Calu3 (cell line): ENCODE measurements around the gene SDR9C7. TPM values are rescaled to one million over a fixed set of nuclear protein-coding genes. Genes with fewer than 3 reads are reported as not detected.
"Not testable (repeated sequence)": the region's sequence is repeated elsewhere in the genome, so short reads cannot be mapped to it uniquely, and the experiment has no call there.

Experiments used
- BruUV-seq: library from RNA; stranded (reverse); fragments of 400-500 nt; replicated peaks from 2 replicates; lab custom pipeline; 2021; lab: Mats Ljungman, UMichigan
- CTCF ChIA-PET: fragments of 300-600 bp; sonication (Branson Sonifier 250); formaldehyde crosslinking; loops from one replicate; lab custom pipeline; 2022; ENCODE audit warnings: antibody characterized with exemption; lab: Charles Lee
- DNase-seq: peaks from one replicate; pipeline ENCODE4 v3.0.0; 2022
- H3K27ac Mint-ChIP-seq: one replicate; pipeline ENCODE4 v1.8.0; 2022; ENCODE audit warnings: mixed read lengths; ENCODE audit not compliant: unreplicated experiment
- H3K27me3 Mint-ChIP-seq: one replicate; pipeline ENCODE4 v1.8.0; 2022; ENCODE audit warnings: mixed read lengths; ENCODE audit not compliant: unreplicated experiment
- H3K36me3 Mint-ChIP-seq: one replicate; pipeline ENCODE4 v1.8.0; 2022; ENCODE audit warnings: mild to moderate bottlenecking, moderate library complexity, mixed read lengths; ENCODE audit not compliant: insufficient read depth, unreplicated experiment
- H3K4me1 Mint-ChIP-seq: one replicate; pipeline ENCODE4 v1.8.0; 2022; ENCODE audit warnings: mild to moderate bottlenecking, low read depth, mixed read lengths; ENCODE audit not compliant: unreplicated experiment
- H3K4me3 Mint-ChIP-seq: one replicate; pipeline ENCODE4 v1.8.0; 2022; ENCODE audit warnings: mild to moderate bottlenecking, low read depth, moderate library complexity, mixed read lengths; ENCODE audit not compliant: unreplicated experiment
- H3K9me3 Mint-ChIP-seq: one replicate; pipeline ENCODE4 v1.8.0; 2022; ENCODE audit warnings: low read depth, mixed read lengths; ENCODE audit not compliant: unreplicated experiment
- CTCF ChIP-seq: fragments of 200-600 bp; IDR thresholded peaks from one replicate; pipeline ENCODE4 v1.8.0; 2022; ENCODE audit warnings: antibody characterized with exemption; ENCODE audit not compliant: unreplicated experiment
- intact Hi-C: fragments of 100-400 bp; cut with micrococcal nuclease; formaldehyde crosslinking; loops from one replicate; pipeline ENCODE4 v1.10.0; 2022; ENCODE audit not compliant: unreplicated experiment
- total RNA-seq: library from RNA; stranded (reverse); gene quantifications from 2 replicates; pipeline ENCODE4 v1.2.3, GENCODE V29; 2022

Gene SDR9C7
- total RNA-seq, 1 experiment from 2014 or later: not detected

- peaks cover 6% of the 10 kb centered on the region for H3K9me3 Mint-ChIP-seq
Measured at GRCh38 chr12:56896082-56896481, 38.1 kb downstream of the SDR9C7 start.

GRCh38 chr12:56894698-56895368 lies 39.4 kb downstream of the SDR9C7 start:
- H3K4me3 Mint-ChIP-seq: no peak overlapping the region
- BruUV-seq: no TSS peak
- H3K27me3 Mint-ChIP-seq: peaks cover 49% of the 10 kb centered on the region
- TF ChIP-seq CTCF: no peak
- CTCF ChIA-PET: no interaction called here
- no peak for DNase-seq
- no peak overlapping the region for H3K27ac Mint-ChIP-seq
- H3K9me3 Mint-ChIP-seq: peaks cover 4% of the 10 kb centered on the region
- no peaks in the 10 kb centered on the region for H3K4me1 Mint-ChIP-seq
- intact Hi-C loops: no loop called here
- no peaks in the 10 kb centered on the region for H3K36me3 Mint-ChIP-seq

More at GRCh38 chr12:56896082-56896481, 38.1 kb downstream of the SDR9C7 start:
- H3K4me3 Mint-ChIP-seq: no peak overlapping the region
- intact Hi-C loops: no loop called here
- H3K36me3 Mint-ChIP-seq: no peaks in the 10 kb centered on the region
- H3K27ac Mint-ChIP-seq: no peak overlapping the region
- CTCF ChIA-PET: no interaction called here
- DNase-seq: no peak
- TF ChIP-seq CTCF: no peak
- peaks cover 36% of the 10 kb centered on the region for H3K27me3 Mint-ChIP-seq
- no TSS peak for BruUV-seq
- no peaks in the 10 kb centered on the region for H3K4me1 Mint-ChIP-seq

GRCh38 chr12:56891885-56892284 lies 42.3 kb downstream of the SDR9C7 start:
- H3K27ac Mint-ChIP-seq, H3K36me3 Mint-ChIP-seq, H3K4me1 Mint-ChIP-seq, CTCF ChIA-PET, H3K9me3 Mint-ChIP-seq, DNase-seq, intact Hi-C loops, BruUV-seq, H3K4me3 Mint-ChIP-seq: not testable (repeated sequence)
- H3K27me3 Mint-ChIP-seq: peaks cover 53% of the 10 kb centered on the region

GRCh38 chr12:56886319-56886718 lies 47.9 kb downstream of the SDR9C7 start:
- H3K36me3 Mint-ChIP-seq: no peaks in the 10 kb centered on the region
- peaks cover 76% of the 10 kb centered on the region for H3K27me3 Mint-ChIP-seq
- CTCF ChIA-PET: no interaction called here
- no peak for TF ChIP-seq CTCF
- intact Hi-C loops: no loop called here
- peaks cover 8% of the 10 kb centered on the region for H3K9me3 Mint-ChIP-seq
- BruUV-seq: no TSS peak
- DNase-seq: no peak
- H3K4me3 Mint-ChIP-seq: no peak overlapping the region
- peaks cover 5% of the 10 kb centered on the region for H3K4me1 Mint-ChIP-seq
- H3K27ac Mint-ChIP-seq: no peak overlapping the region

GRCh38 chr12:56885316-56885715 lies 48.9 kb downstream of the SDR9C7 start:
- Mint-ChIP-seq H3K27ac (no peak overlapping the region), H3K4me3 (no peak overlapping the region), H3K9me3 (peaks cover 8% of the 10 kb centered on the region), H3K36me3 (no peaks in the 10 kb centered on the region), H3K27me3 (peaks cover 66% of the 10 kb centered on the region), H3K4me1 (peaks cover 5% of the 10 kb centered on the region)
- DNase-seq: no peak
- no TSS peak for BruUV-seq
- CTCF ChIA-PET: no interaction called here
- no peak for TF ChIP-seq CTCF
- intact Hi-C loops: no loop called here
